Colon (tissue), 2 donors: Measurements from ENCODE around the gene LMX1B.
"Not testable (repeated sequence)": the region's sequence is repeated elsewhere in the genome, so short reads cannot be mapped to it uniquely, and the experiment has no call there.

Experiments used
- FAIRE-seq: peaks from 2 replicates; lab custom pipeline; 2012; peaks lifted over from hg19 to GRCh38; lab: Jason Lieb, UNC
- donor health status: control.
- donor health status: control.

The LMX1B gene

GRCh38 chr9:126613651-126614050, at the start of gene LMX1B:
Gene LMX1B (plus strand): TSS chr9:126613928. CDS start chr9:126614450, 522 bp downstream.
- no peak for FAIRE-seq

GRCh38 chr9:126564128-126564527, 49.6 kb upstream of the LMX1B start:
- FAIRE-seq: no peak

GRCh38 chr9:126564716-126565115, 49.0 kb upstream of the LMX1B start:
- no peak for FAIRE-seq

GRCh38 chr9:126565336-126566128, 48.2 kb upstream of the LMX1B start:
- no peak for FAIRE-seq

GRCh38 chr9:126569036-126569435, 44.7 kb upstream of the LMX1B start:
- no peak for FAIRE-seq

GRCh38 chr9:126578029-126578428, 35.7 kb upstream of the LMX1B start:
- FAIRE-seq: no peak

- not testable (repeated sequence) for FAIRE-seq
Observed at GRCh38 chr9:126580319-126580718, 33.4 kb upstream of the LMX1B start.

- FAIRE-seq: no peak
Observed at GRCh38 chr9:126581893-126582292, 31.8 kb upstream of the LMX1B start.

GRCh38 chr9:126582427-126582826, 31.3 kb upstream of the LMX1B start:
- no peak for FAIRE-seq

- no peak for FAIRE-seq
Observed at GRCh38 chr9:126583144-126583760, 30.5 kb upstream of the LMX1B start.

GRCh38 chr9:126584611-126585010, 29.1 kb upstream of the LMX1B start:
- no peak for FAIRE-seq

- no peak for FAIRE-seq
Observed at GRCh38 chr9:126586236-126586635, 27.5 kb upstream of the LMX1B start.

GRCh38 chr9:126587187-126588185, 26.2 kb upstream of the LMX1B start:
- FAIRE-seq: no peak

- no peak for FAIRE-seq
Observed at GRCh38 chr9:126588491-126589168, 25.1 kb upstream of the LMX1B start.

GRCh38 chr9:126589349-126589748, 24.4 kb upstream of the LMX1B start:
- no peak for FAIRE-seq

GRCh38 chr9:126591083-126591482, 22.6 kb upstream of the LMX1B start:
- no peak for FAIRE-seq

GRCh38 chr9:126591922-126592321, 21.8 kb upstream of the LMX1B start:
- no peak for FAIRE-seq

- no peak for FAIRE-seq
Observed at GRCh38 chr9:126592461-126592860, 21.3 kb upstream of the LMX1B start.

GRCh38 chr9:126595982-126596381, 17.7 kb upstream of the LMX1B start:
- FAIRE-seq: no peak

GRCh38 chr9:126599047-126599650, 14.6 kb upstream of the LMX1B start:
- no peak for FAIRE-seq
